Ishikawa (cell line): ENCODE results near the gene COL23A1.
A peak's percentile ranks its signal among the peaks of the same experiment; 100 is the strongest.

ENCODE experiments used
- CEBPB ChIP-seq: IDR thresholded peaks from 2 replicates; pipeline ENCODE4 v1.6.1; 2012
- CREB1 ChIP-seq: IDR thresholded peaks from 2 replicates; pipeline ENCODE4 v1.6.1; 2012; ENCODE audit warnings: low read depth
- EP300 ChIP-seq: IDR thresholded peaks from 2 replicates; pipeline ENCODE4 v1.6.1; 2012; ENCODE audit warnings: borderline replicate concordance
- MAX ChIP-seq: IDR thresholded peaks from 2 replicates; pipeline ENCODE4 v1.6.1; 2012
- RAD21 ChIP-seq: IDR thresholded peaks from 2 replicates; pipeline ENCODE4 v1.6.1; 2012; ENCODE audit warnings: low read depth
- REST ChIP-seq: IDR thresholded peaks from 2 replicates; pipeline ENCODE4 v1.6.1; 2012; ENCODE audit warnings: low read depth, mild to moderate bottlenecking
- TAF1 ChIP-seq: IDR thresholded peaks from 2 replicates; pipeline ENCODE4 v1.6.1; 2012; ENCODE audit warnings: low read depth, mild to moderate bottlenecking
- YY1 ChIP-seq: IDR thresholded peaks from 2 replicates; pipeline ENCODE4 v1.6.1; 2012; ENCODE audit warnings: low read depth

DNA sequence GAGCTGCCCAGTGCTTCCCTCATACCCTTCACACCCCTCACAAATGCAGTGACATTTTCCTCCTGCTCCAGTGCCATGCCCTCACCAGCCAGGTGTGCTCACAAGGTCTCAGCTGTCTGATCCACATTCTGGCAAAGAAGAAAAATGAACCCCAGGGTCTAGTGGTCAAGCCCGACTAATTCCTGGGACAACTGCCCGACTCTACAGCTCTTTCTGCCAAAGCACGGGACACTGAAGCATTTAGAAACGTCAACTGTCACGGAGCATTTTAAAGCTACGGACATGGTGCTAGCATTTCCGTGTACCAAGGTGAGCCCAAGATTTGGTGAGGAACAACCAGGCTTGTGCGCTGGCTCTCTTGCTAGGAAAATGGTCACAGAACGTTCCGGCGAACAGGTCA, 300.8 kb downstream of the COL23A1 start:
- TF ChIP-seq CREB1: no peak
- no peak for TF ChIP-seq YY1
- TF ChIP-seq EP300: peak; percentile 53; the same call in 1 of the 2 replicates
- no peak for TF ChIP-seq CEBPB
- no peak for TF ChIP-seq MAX
- TF ChIP-seq RAD21: peak; percentile 16; the same call in 1 of the 2 replicates
- TF ChIP-seq TAF1: no peak
- TF ChIP-seq REST: no peak
